Neutrophil (primary cell): Measurements from ENCODE around the gene SP7.
"Not testable (repeated sequence)": the region's sequence is repeated elsewhere in the genome, so short reads cannot be mapped to it uniquely, and the experiment has no call there.

Experiments used
- H3K27ac ChIP-seq: fragments of 200-600 bp; sonication (generic); 2 replicates; pipeline ENCODE4 v1.5.1; 2016; ENCODE audit warnings: mild to moderate bottlenecking, moderate library complexity
- H3K27me3 ChIP-seq: fragments of 200-600 bp; sonication (generic); 2 replicates; pipeline ENCODE4 v1.6.0; 2016; ENCODE audit warnings: mild to moderate bottlenecking
- H3K36me3 ChIP-seq: fragments of 200-600 bp; sonication (generic); 2 replicates; pipeline ENCODE4 v1.5.1; 2017
- H3K4me1 ChIP-seq, 2 experiments: fragments of 200-600 bp in 1 of 2; sonication (generic) in 1 of 2; 1 replicate in 1 of 2; 2 replicates in 1 of 2; pipeline versions ENCODE4 v1.5.1 to v1.6.1; 2013 to 2016; ENCODE audit warnings: low read depth in 1 of 2, low read length in 1 of 2, mild to moderate bottlenecking in 1 of 2, moderate library complexity in 1 of 2; ENCODE audit not compliant: control insufficient read depth in 1 of 2, insufficient read depth in 1 of 2
- H3K4me3 ChIP-seq, 2 experiments: fragments of 200-600 bp in 1 of 2; sonication (generic) in 1 of 2; 1 replicate in 1 of 2; 2 replicates in 1 of 2; pipeline ENCODE4 v1.5.1; 2013 to 2016; ENCODE audit warnings: low read depth in 1 of 2, low read length in 1 of 2, mild to moderate bottlenecking in 1 of 2, moderate library complexity in 1 of 2
- H3K9me3 ChIP-seq: fragments of 200-600 bp; sonication (generic); 2 replicates; pipeline ENCODE4 v1.5.1; 2016
- CTCF ChIP-seq: fragments of 200-600 bp; sonication (generic); IDR thresholded peaks from 2 replicates; pipeline ENCODE4 v1.5.1; 2016; ENCODE audit warnings: antibody characterized with exemption

The SP7 gene

GRCh38 chr12:53334822-53335221 is 1.3 kb downstream of the SP7 start:
- Histone ChIP-seq H3K4me3 (no peak overlapping the region), H3K27me3 (peaks cover 93% of the 10 kb centered on the region), H3K4me1 (peaks cover 0 to 6% of the 10 kb centered on the region in 2 experiments), H3K36me3 (no peaks in the 10 kb centered on the region), H3K9me3 (no peaks in the 10 kb centered on the region), H3K27ac (no peak overlapping the region)
- TF ChIP-seq CTCF, result no peak

GRCh38 chr12:53333845-53334244 is 2.3 kb downstream of the SP7 start:
- Histone ChIP-seq H3K36me3 (no peaks in the 10 kb centered on the region), H3K27me3 (peaks cover 89% of the 10 kb centered on the region), H3K4me1 (peaks cover 0 to 6% of the 10 kb centered on the region in 2 experiments), H3K27ac (no peak overlapping the region), H3K9me3 (no peaks in the 10 kb centered on the region), H3K4me3 (no peak overlapping the region)
- no peak for TF ChIP-seq CTCF

- no peaks in the 10 kb centered on the region for H3K36me3 ChIP-seq
- no peaks in the 10 kb centered on the region for H3K9me3 ChIP-seq
- H3K4me1 ChIP-seq, result peaks cover 0 to 6% of the 10 kb centered on the region in 2 experiments
- H3K27ac ChIP-seq, result no peak overlapping the region
- no peak for TF ChIP-seq CTCF
- H3K4me3 ChIP-seq, result no peak overlapping the region
- peaks cover 89% of the 10 kb centered on the region for H3K27me3 ChIP-seq
Measured at GRCh38 chr12:53333289-53333688, 2.9 kb downstream of the SP7 start.

GRCh38 chr12:53332744-53333143 is 3.4 kb downstream of the SP7 start:
- H3K36me3 ChIP-seq, result no peaks in the 10 kb centered on the region
- H3K4me3 ChIP-seq, result no peak overlapping the region
- no peak overlapping the region for H3K27ac ChIP-seq
- H3K9me3 ChIP-seq, result no peaks in the 10 kb centered on the region
- peaks cover 0 to 6% of the 10 kb centered on the region in 2 experiments for H3K4me1 ChIP-seq
- peaks cover 89% of the 10 kb centered on the region for H3K27me3 ChIP-seq
- TF ChIP-seq CTCF, result no peak

GRCh38 chr12:53332339-53332738 is 3.8 kb downstream of the SP7 start:
- H3K4me3 ChIP-seq, H3K36me3 ChIP-seq, H3K4me1 ChIP-seq, H3K9me3 ChIP-seq, H3K27ac ChIP-seq: not testable (repeated sequence)
- H3K27me3 ChIP-seq, result peaks cover 89% of the 10 kb centered on the region

- Histone ChIP-seq H3K4me3 (no peak overlapping the region), H3K36me3 (no peaks in the 10 kb centered on the region), H3K9me3 (no peaks in the 10 kb centered on the region), H3K4me1 (peaks cover 6 to 7% of the 10 kb centered on the region in 2 experiments), H3K27me3 (peaks cover 89% of the 10 kb centered on the region), H3K27ac (no peak overlapping the region)
- TF ChIP-seq CTCF, result no peak
Measured at GRCh38 chr12:53330671-53331070, 5.5 kb downstream of the SP7 start.
